GM12878 (cell line): Measurements from ENCODE around the gene KRT6B. TPM values are rescaled to one million over a fixed set of nuclear protein-coding genes. Genes with fewer than 3 reads are reported as not detected.
A peak's percentile ranks its signal among the peaks of the same experiment; 100 is the strongest.

Experiments used
- ATAC-seq: fragments of 200-7000 bp; cut with Tn5 transposase; 3 replicates; pipeline ENCODE4 v1.9.1; 2020; ENCODE audit warnings: mild to moderate bottlenecking, moderate library complexity
- BruUV-seq: library from RNA; stranded (reverse); fragments of 400-500 nt; replicated peaks from 2 replicates; lab custom pipeline; 2021; lab: Mats Ljungman, UMichigan
- CTCF ChIA-PET: fragments of 300-600 bp; sonication (Branson Sonifier 250); formaldehyde crosslinking; extraction: SDS; loops from one replicate; lab custom pipeline; 2021; ENCODE audit warnings: inconsistent platforms; lab: Yijun Ruan, JAX
- POLR2A ChIA-PET: fragments of 350-600 bp; formaldehyde crosslinking; extraction: SDS; loops from one replicate; lab custom pipeline; 2021; ENCODE audit warnings: inconsistent platforms; lab: Charles Lee
- RAD21 ChIA-PET: fragments of 300-600 bp; sonication (Branson Sonifier 250); formaldehyde crosslinking; loops from one replicate; lab custom pipeline; 2023; ENCODE audit warnings: antibody characterized with exemption; ENCODE audit not compliant: unreplicated experiment; lab: Charles Lee
- SMC1A ChIA-PET: fragments of 300-600 bp; sonication (Branson Sonifier 250); formaldehyde crosslinking; loops from one replicate; lab custom pipeline; 2023; ENCODE audit not compliant: unreplicated experiment, uncharacterized antibody; lab: Charles Lee
- DNase-seq: peaks from one replicate; pipeline ENCODE4 v3.0.0-alpha.2; 2011; ENCODE audit warnings: low read depth, low spot score
- FAIRE-seq: peaks from 3 replicates; lab custom pipeline; 2011; peaks lifted over from hg19 to GRCh38; lab: Jason Lieb, UNC
- H2AFZ ChIP-seq: 2 replicates; pipeline ENCODE4 v1.6.0; 2011; ENCODE audit warnings: low read depth, low read length, control low read depth; ENCODE audit not compliant: control insufficient read depth
- H3K27ac ChIP-seq: 2 replicates; pipeline ENCODE4 v1.5.1; 2011; ENCODE audit warnings: control low read depth; ENCODE audit not compliant: control insufficient read depth, insufficient read depth
- H3K27me3 ChIP-seq, 2 experiments: replicated peaks in 1 of 2; 2 replicates each; pipeline versions ENCODE4 v1.6.0 to v1.6.1; 2011; ENCODE audit warnings: low read length in 1 of 2; ENCODE audit not compliant: control insufficient read depth in 2 of 2, insufficient read depth in 2 of 2
- H3K36me3 ChIP-seq, 2 experiments: 2 replicates each; pipeline ENCODE4 v1.5.1; 2011; ENCODE audit warnings: low read length in 1 of 2; ENCODE audit not compliant: control insufficient read depth in 2 of 2, insufficient read depth in 2 of 2
- H3K4me1 ChIP-seq: 2 replicates; pipeline ENCODE4 v1.6.1; 2011; ENCODE audit warnings: mild to moderate bottlenecking, low read length, moderate library complexity, mixed read lengths; ENCODE audit not compliant: control insufficient read depth, insufficient read depth
- H3K4me2 ChIP-seq: 2 replicates; pipeline ENCODE4 v1.6.0; 2011; ENCODE audit warnings: control low read depth; ENCODE audit not compliant: control insufficient read depth, insufficient read depth
- H3K4me3 ChIP-seq: fragments of 200-600 bp; sonication (generic); 2 replicates; pipeline ENCODE4 v1.5.1; 2016
- H3K79me2 ChIP-seq: 2 replicates; pipeline ENCODE4 v1.6.0; 2011; ENCODE audit warnings: low read length; ENCODE audit not compliant: control insufficient read depth, insufficient read depth
- H3K9ac ChIP-seq: 2 replicates; pipeline ENCODE4 v1.8.0; 2011; ENCODE audit warnings: low read length, control low read depth, mixed read lengths; ENCODE audit not compliant: control insufficient read depth, insufficient read depth
- H3K9me3 ChIP-seq: replicated peaks from 3 replicates; pipeline ENCODE4 v1.5.1; 2011; ENCODE audit warnings: mild to moderate bottlenecking, low read length; ENCODE audit not compliant: control insufficient read depth, insufficient read depth
- H4K20me1 ChIP-seq: 2 replicates; pipeline ENCODE4 v1.6.0; 2011; ENCODE audit not compliant: control insufficient read depth, insufficient read depth
- BCL3 ChIP-seq: IDR thresholded peaks from 2 replicates; pipeline ENCODE4 v1.6.1; 2011; ENCODE audit warnings: borderline replicate concordance, low read depth, mild to moderate bottlenecking, moderate library complexity, low read length; ENCODE audit not compliant: insufficient read depth, poor library complexity, severe bottlenecking
- CBX5 ChIP-seq: sonication (generic); IDR thresholded peaks from 2 replicates; pipeline ENCODE4 v1.6.1; 2016; ENCODE audit warnings: low read depth, moderate library complexity, mild to moderate bottlenecking, inconsistent platforms
- E2F4 ChIP-seq: IDR thresholded peaks from 2 replicates; pipeline ENCODE4 v1.6.1; 2012; ENCODE audit warnings: low read depth, low read length, improper control_type of control experiment
- EED ChIP-seq: sonication (generic); IDR thresholded peaks from 2 replicates; pipeline ENCODE4 v1.6.1; 2016; ENCODE audit warnings: antibody characterized with exemption, low read depth
- FOXK2 ChIP-seq: fragments of 450-650 bp; IDR thresholded peaks from 2 replicates; pipeline ENCODE4 v1.6.1; 2017; ENCODE audit warnings: mild to moderate bottlenecking, moderate library complexity
- NFIC ChIP-seq: IDR thresholded peaks from 2 replicates; pipeline ENCODE4 v1.6.1; 2012; ENCODE audit warnings: low read depth, mild to moderate bottlenecking, inconsistent platforms, low read length, moderate library complexity
- POLR2A ChIP-seq: IDR thresholded peaks from 2 replicates; pipeline ENCODE4 v1.6.1; 2011; ENCODE audit warnings: low read depth, mild to moderate bottlenecking, low read length
- RB1 ChIP-seq: fragments of 450-650 bp; formaldehyde crosslinking; IDR thresholded peaks from 2 replicates; pipeline ENCODE4 v1.6.1; 2017; ENCODE audit warnings: mild to moderate bottlenecking, borderline replicate concordance
- REST ChIP-seq: IDR thresholded peaks from 2 replicates; pipeline ENCODE4 v1.6.1; 2012; ENCODE audit warnings: mild to moderate bottlenecking, low read depth, low read length
- RFX5 ChIP-seq: IDR thresholded peaks from 2 replicates; pipeline ENCODE4 v1.6.1; 2011; ENCODE audit warnings: low read depth, low read length, improper control_type of control experiment
- RUNX3 ChIP-seq: IDR thresholded peaks from 2 replicates; pipeline ENCODE4 v1.6.1; 2012; ENCODE audit warnings: low read length, inconsistent platforms
- SPI1 ChIP-seq: IDR thresholded peaks from 2 replicates; pipeline ENCODE4 v1.6.1; 2011; ENCODE audit warnings: low read depth, mild to moderate bottlenecking, low read length, moderate library complexity, borderline replicate concordance; ENCODE audit not compliant: insufficient read depth
- ZBED1 ChIP-seq: IDR thresholded peaks from 2 replicates; pipeline ENCODE4 v1.6.1; 2016; ENCODE audit warnings: borderline replicate concordance
- WGBS: methylation state at CpG from one replicate; pipeline ENCODE4 v1.1.6; 2016; ENCODE audit warnings: low lambda C conversion rate; ENCODE audit not compliant: insufficient replicate concordance, insufficient coverage; ENCODE audit errors: missing lambda C conversion rate; 5-methylcytosine and 5-hydroxymethylcytosine counted together
- in situ Hi-C: fragments of 300-500 bp; cut with MboI; formaldehyde crosslinking; loops from 9 replicates; pipeline ENCODE4 v1.14.3; 2018; ENCODE audit warnings: mixed read lengths
- intact Hi-C: fragments of 100-400 bp; cut with micrococcal nuclease; formaldehyde crosslinking; loops from one replicate; pipeline ENCODE4 v1.14.2; 2022; ENCODE audit not compliant: unreplicated experiment
- polyA plus RNA-seq, 11 experiments: library from polyadenylated mRNA; depleted of rRNA in 4 of 11; unstranded in 6 of 11; stranded (reverse) in 5 of 11; fragments of >200 nt; fragmentation: Nextera tagmentation in 4 of 11; fragmentation: Illumina TruSeq in 1 of 11; extraction: Ambion mirVana in 4 of 11; extraction: Trizol in 1 of 11; gene quantifications; 1 replicate in 1 of 11; 2 replicates in 10 of 11; pipeline versions ENCODE4 v1.2.1 to v1.2.3, GENCODE V29; 2011 to 2016; ENCODE audit warnings: inconsistent platforms in 2 of 11, missing spikeins in 2 of 11, low read depth in 1 of 11
- total RNA-seq, 4 experiments: library from RNA; depleted of rRNA in 3 of 4; stranded (reverse); fragments of >200 nt in 3 of 4; fragmentation: Illumina TruSeq in 1 of 4; extraction: Trizol in 1 of 4; gene quantifications; 2 replicates each; pipeline versions ENCODE4 v1.2.1 to v1.2.3, GENCODE V29; 2013 to 2021

KRT6B gene
- total and polyA plus RNA-seq, 10 of the 15 experiments (the other 5 are each of a cell fraction or from before 2014, with no cell fraction given) = 0.07 TPM; not detected in 9

- Histone ChIP-seq H3K36me3 (no peaks in the 10 kb centered on the region), H3K27me3 (peaks cover 6 to 9% of the 10 kb centered on the region in 2 experiments), H3K4me3 (no peak overlapping the region), H3K9ac (no peak overlapping the region), H4K20me1 (no peaks in the 10 kb centered on the region), H3K27ac (no peak overlapping the region), H3K4me1 (no peaks in the 10 kb centered on the region), H3K9me3 (no peaks in the 10 kb centered on the region), H2AFZ (no peak overlapping the region), H3K79me2 (no peaks in the 10 kb centered on the region), H3K4me2 (no peak overlapping the region)
- 80% methylated on average over 5 of the region's 5 CpGs for WGBS
- ChIA-PET RAD21 (no interaction called here), CTCF (no interaction called here), POLR2A (no interaction called here), SMC1A (interaction anchor here (0.9 kb wide), 1 partner anchor 445 kb away, joined by 4 read pairs; no protein-coding TSS in a partner anchor)
- intact Hi-C loops (no loop called here), in situ Hi-C loops (no loop called here)
- no TSS peak for BruUV-seq
- DNase-seq = no peak
- no peak for FAIRE-seq
- no peak for TF ChIP-seq RB1
- TF ChIP-seq FOXK2 = no peak
- peak; percentile 30; the same call in 1 of the 2 replicates for TF ChIP-seq SPI1
- no peak for TF ChIP-seq E2F4
- ATAC-seq = peak; percentile 34; the same call in 2 of the 3 replicates
These were observed 11.1 kb downstream of the KRT6B start for GRCh38 chr12:52440821-52441319.

GRCh38 chr12:52439845-52440244 is 12.1 kb downstream of the KRT6B start:
- SMC1A ChIA-PET = no interaction called here
- FAIRE-seq (no peak), ATAC-seq (no peak), DNase-seq (no peak)
- Histone ChIP-seq H3K4me1 (no peaks in the 10 kb centered on the region), H3K4me2 (no peak overlapping the region), H3K27ac (no peak overlapping the region), H3K9me3 (no peaks in the 10 kb centered on the region), H3K79me2 (no peaks in the 10 kb centered on the region), H4K20me1 (no peaks in the 10 kb centered on the region), H3K36me3 (no peaks in the 10 kb centered on the region), H3K9ac (no peak overlapping the region), H3K4me3 (no peak overlapping the region), H2AFZ (no peak overlapping the region), H3K27me3 (peaks cover 6 to 7% of the 10 kb centered on the region in 2 experiments)
- WGBS = 0% methylated on average over 2 of the region's 2 CpGs
- BruUV-seq = no TSS peak
- RAD21 ChIA-PET = no interaction called here
- in situ Hi-C loops = no loop called here
- POLR2A ChIA-PET = no interaction called here
- CTCF ChIA-PET = no interaction called here
- intact Hi-C loops = no loop called here
- TF ChIP-seq RUNX3 = no peak
- TF ChIP-seq NFIC = no peak
- TF ChIP-seq REST = no peak
- TF ChIP-seq BCL3 = no peak
- no peak for TF ChIP-seq CBX5
- no peak for TF ChIP-seq EED
- no peak for TF ChIP-seq RFX5
- TF ChIP-seq POLR2A = no peak
- no peak for TF ChIP-seq ZBED1
